22Rv1 (cell line): ENCODE measurements around the gene UQCC5.

Experiments used
- ZFX ChIP-seq: fragments of 450-650 bp; IDR thresholded peaks from 2 replicates; pipeline ENCODE4 v1.6.1; 2017; ENCODE audit warnings: antibody characterized with exemption, borderline replicate concordance
- TF ChIP-seq, protein P1 (sequence below): fragments of 450-650 bp; IDR thresholded peaks from 2 replicates; pipeline ENCODE4 v1.5.1; 2017; ENCODE audit warnings: mild to moderate bottlenecking

DNA sequence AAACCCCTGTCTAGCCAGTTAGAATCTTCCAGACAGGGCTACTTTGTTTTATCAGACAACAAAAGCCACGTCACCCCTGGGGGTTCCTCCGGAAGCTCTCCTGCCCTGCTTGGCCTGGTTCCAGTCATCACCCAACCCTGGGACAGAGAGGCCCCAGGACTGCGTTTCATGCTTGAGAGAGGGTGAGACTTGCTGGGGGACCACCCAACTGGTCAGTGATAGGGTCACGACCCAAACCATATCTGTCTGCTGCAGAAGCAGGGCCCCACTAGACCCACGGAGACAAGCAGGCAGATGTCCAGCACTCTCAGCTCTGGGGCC is 3.9 kb upstream of the UQCC5 start:
- TF ChIP-seq, protein P1, sequence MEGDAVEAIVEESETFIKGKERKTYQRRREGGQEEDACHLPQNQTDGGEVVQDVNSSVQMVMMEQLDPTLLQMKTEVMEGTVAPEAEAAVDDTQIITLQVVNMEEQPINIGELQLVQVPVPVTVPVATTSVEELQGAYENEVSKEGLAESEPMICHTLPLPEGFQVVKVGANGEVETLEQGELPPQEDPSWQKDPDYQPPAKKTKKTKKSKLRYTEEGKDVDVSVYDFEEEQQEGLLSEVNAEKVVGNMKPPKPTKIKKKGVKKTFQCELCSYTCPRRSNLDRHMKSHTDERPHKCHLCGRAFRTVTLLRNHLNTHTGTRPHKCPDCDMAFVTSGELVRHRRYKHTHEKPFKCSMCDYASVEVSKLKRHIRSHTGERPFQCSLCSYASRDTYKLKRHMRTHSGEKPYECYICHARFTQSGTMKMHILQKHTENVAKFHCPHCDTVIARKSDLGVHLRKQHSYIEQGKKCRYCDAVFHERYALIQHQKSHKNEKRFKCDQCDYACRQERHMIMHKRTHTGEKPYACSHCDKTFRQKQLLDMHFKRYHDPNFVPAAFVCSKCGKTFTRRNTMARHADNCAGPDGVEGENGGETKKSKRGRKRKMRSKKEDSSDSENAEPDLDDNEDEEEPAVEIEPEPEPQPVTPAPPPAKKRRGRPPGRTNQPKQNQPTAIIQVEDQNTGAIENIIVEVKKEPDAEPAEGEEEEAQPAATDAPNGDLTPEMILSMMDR = no peak
- TF ChIP-seq ZFX = no peak
